ENCODE results near the gene CLASP2. TPM values are rescaled to one million over a fixed set of nuclear protein-coding genes. Genes with fewer than 3 reads are reported as not detected.
"Not testable (repeated sequence)": the region's sequence is repeated elsewhere in the genome, so short reads cannot be mapped to it uniquely, and the experiment has no call there.

Gene CLASP2
- total RNA-seq, 1 donor = 26.9 TPM

- no peak for DNase-seq (ENCODE audit: low read depth in 2 of 3, low spot score in 2 of 3)
Measured at GRCh38 chr3:33690341-33690740, 27.7 kb downstream of the CLASP2 start.

DNA sequence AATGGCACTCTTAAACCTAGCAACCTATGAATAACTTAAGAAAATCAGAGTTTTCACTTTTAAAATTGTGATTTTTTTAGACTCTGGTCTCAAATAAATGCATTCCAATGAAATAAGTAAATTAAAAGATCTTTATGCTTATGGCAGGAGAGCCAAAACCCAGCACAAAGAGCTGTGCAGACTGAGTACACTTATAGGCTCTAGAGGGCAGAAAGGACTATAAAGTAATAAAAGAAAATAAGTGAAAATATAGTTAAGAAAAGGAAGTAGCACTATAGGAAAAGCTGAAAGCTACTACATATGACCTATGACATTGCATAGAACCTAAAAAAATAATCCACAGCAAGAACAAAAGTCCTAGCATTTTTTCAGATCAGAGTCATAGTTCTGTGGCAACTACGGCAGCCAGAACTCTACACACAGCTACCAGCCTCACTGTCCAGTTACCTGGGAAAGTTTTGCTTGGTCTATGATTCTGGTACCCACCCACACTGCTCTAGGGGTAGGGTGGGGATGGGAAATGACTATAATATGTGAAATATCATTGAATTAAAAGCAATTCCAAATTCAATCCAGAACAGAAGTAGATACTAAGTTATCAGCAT, 30.5 kb downstream of the CLASP2 start:
- no peak for DNase-seq (ENCODE audit: low read depth in 2 of 3, low spot score in 2 of 3)

DNA sequence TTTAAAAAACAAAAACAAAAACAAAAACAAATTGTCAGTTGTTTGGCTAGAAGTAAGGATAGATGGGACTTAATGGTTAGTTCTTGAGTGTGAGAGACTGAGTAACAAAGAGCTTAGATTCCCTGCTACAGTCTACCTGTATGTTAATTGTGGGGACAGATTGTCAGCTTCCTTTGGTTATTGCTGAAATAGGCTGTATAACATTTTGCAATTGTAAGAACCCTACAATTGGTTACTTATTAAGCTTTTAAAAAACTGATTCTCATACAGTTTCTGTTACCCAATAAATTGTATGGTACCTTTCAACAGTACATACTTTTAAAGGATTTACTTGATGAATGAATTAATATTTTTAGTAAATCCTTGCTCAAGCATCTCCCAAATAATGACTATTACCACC, 35.3 kb downstream of the CLASP2 start:
- DNase-seq (ENCODE audit: low read depth in 2 of 3, low spot score in 2 of 3) = no peak

DNA sequence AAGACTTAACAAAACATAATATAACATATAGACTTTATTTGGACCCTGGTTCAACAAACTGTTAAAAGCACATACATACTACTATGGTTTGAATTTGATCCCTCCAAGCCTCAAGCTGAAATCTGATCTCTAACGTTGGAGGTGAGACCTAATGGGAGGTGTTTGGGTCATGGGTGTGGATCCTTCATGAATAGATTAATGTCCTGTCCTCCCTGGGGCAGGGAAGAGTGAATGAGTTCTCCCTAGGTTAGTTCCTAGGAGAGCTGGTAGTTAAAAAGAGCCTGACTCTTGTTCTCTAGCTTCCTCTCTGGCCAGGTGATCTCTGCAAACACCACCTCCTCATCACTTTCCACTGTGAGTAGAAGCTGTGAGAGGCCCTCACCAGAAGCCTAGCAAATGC, 36.4 kb downstream of the CLASP2 start:
- DNase-seq (ENCODE audit: low read depth in 2 of 3, low spot score in 2 of 3) = no peak

DNA sequence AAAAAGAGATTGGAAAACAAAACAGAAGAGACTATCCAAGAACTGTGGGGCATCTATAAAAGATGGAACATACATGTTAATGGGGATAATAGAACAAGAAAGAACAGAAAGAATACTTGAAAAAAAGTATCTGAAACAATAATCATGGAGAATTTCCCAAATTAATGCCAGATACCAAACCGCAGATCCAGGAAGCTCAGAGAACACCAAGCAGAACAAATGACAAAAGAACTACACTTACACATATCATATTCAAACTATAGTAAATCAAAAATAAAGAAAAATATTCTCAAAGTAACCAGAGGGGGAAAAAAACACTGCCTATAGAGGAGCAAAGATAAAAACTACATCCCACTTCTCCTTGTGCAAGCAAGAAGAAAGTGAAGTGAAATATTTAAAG, 40.0 kb downstream of the CLASP2 start:
- DNase-seq (ENCODE audit: low read depth in 2 of 3, low spot score in 2 of 3) = no peak

- not testable (repeated sequence) for DNase-seq (ENCODE audit: low read depth in 2 of 3, low spot score in 2 of 3)
Measured at GRCh38 chr3:33673436-33673835, 44.6 kb downstream of the CLASP2 start.

DNA sequence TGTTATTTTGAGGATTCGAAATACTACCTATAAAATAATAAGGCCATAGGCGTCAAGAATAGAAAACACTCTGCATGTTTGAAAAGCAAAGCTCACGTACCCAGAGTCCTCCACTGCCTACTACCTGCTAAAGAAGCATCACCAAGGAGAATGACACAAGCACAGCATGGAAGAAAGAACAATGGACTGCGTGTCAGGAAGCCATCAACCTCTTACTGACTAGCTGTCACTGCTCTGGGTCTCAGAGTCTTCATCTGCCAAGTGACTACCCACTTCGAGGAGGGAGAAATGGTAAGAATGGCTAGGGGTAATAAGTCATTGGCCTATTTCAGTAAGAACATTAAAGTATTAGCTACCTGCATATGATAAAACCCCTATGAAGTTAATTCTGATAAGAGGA, 49.4 kb downstream of the CLASP2 start:
- no peak for DNase-seq (ENCODE audit: low read depth in 2 of 3, low spot score in 2 of 3)

GRCh38 chr3:33665294-33665693, 52.8 kb downstream of the CLASP2 start:
- DNase-seq (ENCODE audit: low read depth in 2 of 3, low spot score in 2 of 3) = no peak

DNA sequence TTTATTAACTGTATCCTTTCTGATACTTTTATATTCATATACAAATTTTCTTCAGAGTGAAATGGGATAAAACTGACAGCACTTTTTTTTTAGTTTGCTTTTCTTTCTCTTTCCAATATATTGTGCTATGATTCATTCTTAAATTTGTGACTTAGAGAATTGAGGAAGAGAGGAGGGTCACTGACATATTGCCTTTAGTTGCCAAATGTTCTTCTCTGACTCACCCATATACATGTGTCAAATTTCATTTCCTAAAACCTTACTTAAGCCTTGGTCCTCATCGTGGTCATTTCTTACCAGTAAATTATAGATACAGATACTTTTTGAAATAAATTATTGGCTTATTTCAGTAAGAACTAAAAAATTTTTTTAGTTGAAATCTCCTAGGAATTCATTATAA, 53.9 kb downstream of the CLASP2 start:
- peak in 2 of 3 donors; percentile 10 to 32 for DNase-seq (ENCODE audit: low read depth in 2 of 3, low spot score in 2 of 3)

DNA sequence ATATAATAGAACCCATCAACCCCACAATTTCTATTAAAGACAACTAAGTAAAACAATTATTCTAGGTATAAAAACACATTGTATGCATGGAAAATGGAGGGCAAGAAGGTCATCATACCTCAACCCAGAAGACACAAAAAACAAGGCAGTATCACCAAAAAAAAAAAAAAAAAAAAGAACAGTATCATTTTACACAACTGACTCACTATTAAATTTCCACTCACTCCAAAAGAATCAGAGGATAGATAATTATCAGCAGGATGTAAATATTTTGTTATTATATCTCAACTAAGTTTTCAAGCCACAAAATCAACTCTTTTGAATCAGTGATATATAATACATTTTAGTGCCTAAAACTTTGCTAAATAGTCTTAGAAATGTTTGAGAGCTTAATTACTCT, 55.0 kb downstream of the CLASP2 start:
- no peak for DNase-seq (ENCODE audit: low read depth in 2 of 3, low spot score in 2 of 3)

DNA sequence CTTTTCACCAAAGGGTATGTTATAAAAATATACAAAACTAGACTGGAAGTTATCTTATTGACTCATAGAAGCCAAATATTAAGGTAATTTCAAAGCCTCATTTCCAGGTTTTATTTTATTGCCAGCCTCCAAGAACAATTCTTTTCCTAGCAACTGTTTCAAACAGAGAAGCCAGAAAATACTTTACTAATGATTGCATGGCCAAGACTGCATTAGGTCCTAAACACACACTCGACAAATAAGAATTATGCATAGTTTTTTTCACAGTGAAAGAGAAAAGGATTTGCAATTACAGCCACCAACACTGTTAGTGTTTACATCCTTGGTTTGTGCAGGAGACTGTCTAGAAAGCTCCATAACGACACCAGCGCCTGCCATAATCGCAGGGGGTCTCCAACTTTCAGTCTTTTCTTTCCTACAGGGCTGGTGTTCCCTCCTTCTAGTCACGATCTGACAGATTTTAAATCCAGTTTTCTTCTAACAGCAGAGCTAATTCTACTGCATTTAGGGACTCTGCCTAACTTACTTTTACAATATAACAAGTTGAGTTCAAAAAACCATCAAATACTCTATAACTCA, 58.1 kb downstream of the CLASP2 start:
- no peak for DNase-seq (ENCODE audit: low read depth in 2 of 3, low spot score in 2 of 3)

- peak in 2 of 3 donors; percentile 58 to 71 for DNase-seq (ENCODE audit: low read depth in 2 of 3, low spot score in 2 of 3)
Measured at GRCh38 chr3:33658991-33659848, 58.8 kb downstream of the CLASP2 start.

- no peak for DNase-seq (ENCODE audit: low read depth in 2 of 3, low spot score in 2 of 3)
Measured at GRCh38 chr3:33658621-33658990, 59.4 kb downstream of the CLASP2 start.

DNA sequence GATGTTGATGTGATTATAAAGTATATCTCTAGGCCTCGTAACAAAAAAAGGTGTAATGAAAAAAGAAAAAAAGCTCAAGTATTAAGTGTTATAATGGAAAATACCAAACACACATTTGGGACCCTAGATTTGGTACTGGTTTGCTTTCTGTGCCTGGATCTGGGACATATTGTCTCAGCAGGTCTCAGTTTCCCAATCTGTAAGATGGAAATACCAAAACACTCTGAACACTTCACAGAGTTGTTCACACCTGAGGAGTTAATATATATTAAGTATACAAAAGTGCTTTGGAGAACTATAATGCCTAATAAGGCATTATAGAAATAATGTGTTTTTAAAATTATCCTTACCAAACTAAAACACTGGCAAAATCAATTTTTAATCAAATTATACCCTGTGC, 60.0 kb downstream of the CLASP2 start:
- no peak for DNase-seq (ENCODE audit: low read depth in 2 of 3, low spot score in 2 of 3)

GRCh38 chr3:33652736-33653135, 65.3 kb downstream of the CLASP2 start:
- no peak for DNase-seq (ENCODE audit: low read depth in 2 of 3, low spot score in 2 of 3)

GRCh38 chr3:33651101-33651500, 67.0 kb downstream of the CLASP2 start:
- DNase-seq (ENCODE audit: low read depth in 2 of 3, low spot score in 2 of 3) = not testable (repeated sequence)

DNA sequence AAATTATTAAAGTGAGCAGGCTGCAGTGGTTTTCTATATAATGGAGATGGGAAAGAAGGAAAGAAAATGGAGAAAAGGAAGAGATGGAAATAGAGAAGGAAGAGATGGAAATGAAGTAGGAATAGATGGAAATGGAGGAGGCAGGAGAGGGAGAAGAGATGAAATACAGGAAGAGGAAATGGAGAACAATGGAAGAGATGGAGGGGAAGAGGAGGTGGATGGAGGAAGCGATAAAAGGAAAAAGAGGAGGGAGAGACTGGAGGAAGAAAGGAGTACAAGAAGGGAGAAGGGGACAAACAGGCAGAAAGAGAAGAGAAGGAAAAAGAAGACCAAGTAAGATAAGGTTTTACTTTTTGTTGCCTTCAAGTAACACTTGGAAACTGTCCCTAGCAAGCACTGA, 67.6 kb downstream of the CLASP2 start:
- DNase-seq (ENCODE audit: low read depth in 2 of 3, low spot score in 2 of 3) = no peak

- no peak for DNase-seq (ENCODE audit: low read depth in 2 of 3, low spot score in 2 of 3)
Measured at GRCh38 chr3:33648793-33649192, 69.3 kb downstream of the CLASP2 start.

GRCh38 chr3:33646406-33646805, 71.6 kb downstream of the CLASP2 start:
- no peak for DNase-seq (ENCODE audit: low read depth in 2 of 3, low spot score in 2 of 3)

DNA sequence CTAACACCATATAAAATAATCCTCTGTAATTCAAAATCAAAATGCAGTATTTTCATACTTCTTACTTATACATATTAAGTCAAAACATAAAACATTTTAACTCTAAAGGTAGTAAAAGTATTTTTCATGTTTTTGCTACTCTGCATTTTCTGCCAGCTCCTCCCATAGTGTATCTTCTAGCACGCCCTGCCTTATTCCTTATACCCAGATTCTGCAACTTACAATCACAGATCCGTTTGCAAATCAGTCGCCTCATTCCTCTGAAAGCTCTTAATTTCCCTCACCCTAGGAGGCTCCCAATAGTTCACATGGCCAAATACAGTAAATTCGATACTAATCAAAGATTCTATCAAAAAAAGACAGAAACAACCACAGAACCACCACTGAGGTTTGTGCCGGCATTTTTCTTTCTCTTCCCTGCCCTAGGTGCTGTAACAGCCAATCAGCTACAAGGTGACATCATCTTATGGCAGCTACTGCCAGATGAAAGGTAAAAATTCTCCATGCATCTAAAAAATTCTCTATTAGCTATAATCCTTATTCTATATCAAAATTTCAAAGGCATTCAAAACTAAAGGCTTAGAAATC, 72.9 kb downstream of the CLASP2 start:
- no peak for DNase-seq (ENCODE audit: low read depth in 2 of 3, low spot score in 2 of 3)

DNA sequence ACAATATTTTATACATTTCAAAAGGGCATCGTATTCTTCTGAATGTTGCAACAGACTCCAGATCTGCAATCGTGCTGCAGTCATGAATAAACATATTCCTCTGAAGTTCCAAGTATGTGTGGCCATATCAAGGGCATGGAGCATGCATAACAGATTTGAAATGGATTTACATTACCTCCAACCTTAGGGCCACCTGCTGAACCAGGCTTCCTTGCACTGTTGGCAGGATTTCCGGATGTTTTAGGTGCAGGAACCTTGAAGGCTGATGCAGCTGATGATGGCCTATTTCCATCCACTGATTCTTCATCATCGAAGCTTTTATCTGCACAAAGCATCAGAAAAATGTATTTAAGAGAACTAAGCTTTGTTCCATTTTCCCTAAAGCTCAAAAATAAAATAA, 73.5 kb downstream of the CLASP2 start:
- no peak for DNase-seq (ENCODE audit: low read depth in 2 of 3, low spot score in 2 of 3)

DNA sequence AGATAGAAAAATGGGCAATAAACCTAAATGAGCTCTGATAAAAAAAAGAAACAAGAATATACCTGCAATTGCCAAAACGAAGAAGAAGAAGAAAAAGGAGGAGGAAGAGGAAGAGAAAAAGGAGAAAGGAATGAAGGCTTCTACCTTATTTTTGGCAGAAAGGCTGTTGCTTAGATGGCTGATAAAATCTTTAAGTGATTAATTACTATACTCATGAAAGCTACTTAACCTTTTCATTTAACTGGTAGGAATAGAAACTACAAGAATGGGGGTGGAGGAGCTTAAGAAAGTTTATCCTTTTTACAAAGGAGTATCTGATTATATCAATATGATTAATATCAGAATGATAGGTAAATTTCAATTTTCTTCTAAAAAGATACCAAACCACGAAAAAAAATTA, 75.2 kb downstream of the CLASP2 start:
- no peak for DNase-seq (ENCODE audit: low read depth in 2 of 3, low spot score in 2 of 3)
